Hepatocyte (in vitro differentiated cells): ENCODE results near the gene CD248. TPM values are rescaled to one million over a fixed set of nuclear protein-coding genes. Genes with fewer than 3 reads are reported as not detected.

ENCODE experiments used
- DNase-seq: peaks from one replicate; pipeline ENCODE4 v3.0.0-alpha.2; 2016; ENCODE audit warnings: low spot score
- H2AFZ ChIP-seq: fragments of 200-600 bp; sonication (generic); 2 replicates; pipeline ENCODE4 v1.6.0; 2016; ENCODE audit warnings: antibody characterized with exemption, mild to moderate bottlenecking
- H3K27ac ChIP-seq: fragments of 200-600 bp; sonication (generic); 2 replicates; pipeline ENCODE4 v1.5.1; 2016; ENCODE audit warnings: mild to moderate bottlenecking
- H3K27me3 ChIP-seq: fragments of 200-600 bp; sonication (generic); 2 replicates; pipeline ENCODE4 v1.6.1; 2016
- H3K36me3 ChIP-seq: fragments of 200-600 bp; sonication (generic); replicated peaks from 2 replicates; pipeline ENCODE4 v1.5.1; 2016; ENCODE audit warnings: low read depth; ENCODE audit not compliant: insufficient read depth
- H3K4me1 ChIP-seq: fragments of 200-600 bp; sonication (generic); 2 replicates; pipeline ENCODE4 v1.5.1; 2016; ENCODE audit warnings: mild to moderate bottlenecking, moderate library complexity; ENCODE audit not compliant: insufficient read depth
- H3K4me2 ChIP-seq: fragments of 200-600 bp; sonication (generic); 2 replicates; pipeline ENCODE4 v1.6.0; 2016
- H3K4me3 ChIP-seq: fragments of 200-600 bp; sonication (generic); 2 replicates; pipeline ENCODE4 v1.5.1; 2016; ENCODE audit warnings: mild to moderate bottlenecking
- H3K79me2 ChIP-seq: fragments of 200-600 bp; sonication (generic); 2 replicates; pipeline ENCODE4 v1.6.0; 2017; ENCODE audit warnings: mild to moderate bottlenecking
- H3K9me2 ChIP-seq: fragments of 200-600 bp; sonication (generic); replicated peaks from 2 replicates; pipeline ENCODE4 v1.6.0; 2017; ENCODE audit warnings: mild to moderate bottlenecking; ENCODE audit not compliant: insufficient read depth
- H3K9me3 ChIP-seq: fragments of 200-600 bp; sonication (generic); 2 replicates; pipeline ENCODE4 v1.5.1; 2016; ENCODE audit warnings: low read depth, mild to moderate bottlenecking
- H4K20me1 ChIP-seq: fragments of 200-600 bp; sonication (generic); 2 replicates; pipeline ENCODE4 v1.6.0; 2016; ENCODE audit warnings: mild to moderate bottlenecking; ENCODE audit not compliant: insufficient read depth, poor library complexity, severe bottlenecking
- EZH2 ChIP-seq: fragments of 200-600 bp; sonication (generic); IDR thresholded peaks from 2 replicates; pipeline ENCODE4 v1.6.1; 2016; ENCODE audit warnings: antibody characterized with exemption, mild to moderate bottlenecking, borderline replicate concordance
- EZH2phosphoT487 ChIP-seq: fragments of 200-600 bp; sonication (generic); IDR thresholded peaks from one replicate; pipeline ENCODE4 v1.6.1; 2018; ENCODE audit warnings: antibody characterized with exemption, mild to moderate bottlenecking, low read depth, moderate library complexity; ENCODE audit not compliant: unreplicated experiment, severe bottlenecking
- WGBS: methylation state at CpG from one replicate; pipeline ENCODE4 v1.1.6; 2016; ENCODE audit warnings: low lambda C conversion rate; ENCODE audit errors: missing lambda C conversion rate; 5-methylcytosine and 5-hydroxymethylcytosine counted together
- polyA plus RNA-seq: library from polyadenylated mRNA; unstranded; fragments of >200 nt; fragmentation: Nextera tagmentation; extraction: Ambion mirVana; gene quantifications from 2 replicates; pipeline ENCODE4 v1.2.1, GENCODE V29; 2016
- total RNA-seq: library from RNA; depleted of rRNA; stranded (reverse); fragments of >200 nt; gene quantifications from 2 replicates; pipeline ENCODE4 v1.2.3, GENCODE V29; 2014
- TF ChIP-seq, protein P1 (sequence below): fragments of 200-600 bp; sonication (generic); IDR thresholded peaks from 2 replicates; pipeline ENCODE4 v1.5.1; 2016; ENCODE audit warnings: antibody characterized with exemption, mild to moderate bottlenecking; ENCODE audit not compliant: poor library complexity

CD248 gene
- total and polyA plus RNA-seq, 2 experiments from 2014 or later = 24.6 to 210 TPM

DNA sequence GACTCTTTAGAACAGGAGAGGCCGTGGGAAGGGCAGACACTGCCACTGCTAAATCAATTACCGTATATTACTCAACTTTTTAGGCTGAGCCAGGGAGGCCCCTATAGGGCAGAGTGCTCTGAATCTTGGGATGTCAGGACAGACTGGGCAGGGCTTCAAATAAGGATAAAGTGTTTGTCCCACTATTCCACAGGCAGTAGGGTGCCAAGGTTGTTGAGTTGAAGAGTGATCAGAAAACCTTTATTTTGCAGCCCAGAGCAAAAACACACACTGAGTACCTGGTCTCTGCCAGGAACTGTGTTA is 32.2 kb upstream of the CD248 start:
- H2AFZ ChIP-seq = no peak overlapping the region
- peak overlapping the region; percentile 99 for H3K27ac ChIP-seq
- H3K36me3 ChIP-seq = no peaks in the 10 kb centered on the region
- 59% methylated on average over 2 of the region's 2 CpGs for WGBS
- peak overlapping the region; percentile 73 for H3K4me2 ChIP-seq
- no peak for DNase-seq
- H3K4me1 ChIP-seq = peaks cover 48% of the 10 kb centered on the region
- H3K79me2 ChIP-seq = peaks cover 43% of the 10 kb centered on the region
- H4K20me1 ChIP-seq = no peaks in the 10 kb centered on the region
- no peaks in the 10 kb centered on the region for H3K27me3 ChIP-seq
- no peak overlapping the region for H3K4me3 ChIP-seq
- H3K9me2 ChIP-seq = no peaks in the 10 kb centered on the region
- H3K9me3 ChIP-seq = no peaks in the 10 kb centered on the region
- TF ChIP-seq EZH2phosphoT487 (no peak), EZH2 (no peak)
- TF ChIP-seq, protein P1, sequence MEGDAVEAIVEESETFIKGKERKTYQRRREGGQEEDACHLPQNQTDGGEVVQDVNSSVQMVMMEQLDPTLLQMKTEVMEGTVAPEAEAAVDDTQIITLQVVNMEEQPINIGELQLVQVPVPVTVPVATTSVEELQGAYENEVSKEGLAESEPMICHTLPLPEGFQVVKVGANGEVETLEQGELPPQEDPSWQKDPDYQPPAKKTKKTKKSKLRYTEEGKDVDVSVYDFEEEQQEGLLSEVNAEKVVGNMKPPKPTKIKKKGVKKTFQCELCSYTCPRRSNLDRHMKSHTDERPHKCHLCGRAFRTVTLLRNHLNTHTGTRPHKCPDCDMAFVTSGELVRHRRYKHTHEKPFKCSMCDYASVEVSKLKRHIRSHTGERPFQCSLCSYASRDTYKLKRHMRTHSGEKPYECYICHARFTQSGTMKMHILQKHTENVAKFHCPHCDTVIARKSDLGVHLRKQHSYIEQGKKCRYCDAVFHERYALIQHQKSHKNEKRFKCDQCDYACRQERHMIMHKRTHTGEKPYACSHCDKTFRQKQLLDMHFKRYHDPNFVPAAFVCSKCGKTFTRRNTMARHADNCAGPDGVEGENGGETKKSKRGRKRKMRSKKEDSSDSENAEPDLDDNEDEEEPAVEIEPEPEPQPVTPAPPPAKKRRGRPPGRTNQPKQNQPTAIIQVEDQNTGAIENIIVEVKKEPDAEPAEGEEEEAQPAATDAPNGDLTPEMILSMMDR = no peak

DNA sequence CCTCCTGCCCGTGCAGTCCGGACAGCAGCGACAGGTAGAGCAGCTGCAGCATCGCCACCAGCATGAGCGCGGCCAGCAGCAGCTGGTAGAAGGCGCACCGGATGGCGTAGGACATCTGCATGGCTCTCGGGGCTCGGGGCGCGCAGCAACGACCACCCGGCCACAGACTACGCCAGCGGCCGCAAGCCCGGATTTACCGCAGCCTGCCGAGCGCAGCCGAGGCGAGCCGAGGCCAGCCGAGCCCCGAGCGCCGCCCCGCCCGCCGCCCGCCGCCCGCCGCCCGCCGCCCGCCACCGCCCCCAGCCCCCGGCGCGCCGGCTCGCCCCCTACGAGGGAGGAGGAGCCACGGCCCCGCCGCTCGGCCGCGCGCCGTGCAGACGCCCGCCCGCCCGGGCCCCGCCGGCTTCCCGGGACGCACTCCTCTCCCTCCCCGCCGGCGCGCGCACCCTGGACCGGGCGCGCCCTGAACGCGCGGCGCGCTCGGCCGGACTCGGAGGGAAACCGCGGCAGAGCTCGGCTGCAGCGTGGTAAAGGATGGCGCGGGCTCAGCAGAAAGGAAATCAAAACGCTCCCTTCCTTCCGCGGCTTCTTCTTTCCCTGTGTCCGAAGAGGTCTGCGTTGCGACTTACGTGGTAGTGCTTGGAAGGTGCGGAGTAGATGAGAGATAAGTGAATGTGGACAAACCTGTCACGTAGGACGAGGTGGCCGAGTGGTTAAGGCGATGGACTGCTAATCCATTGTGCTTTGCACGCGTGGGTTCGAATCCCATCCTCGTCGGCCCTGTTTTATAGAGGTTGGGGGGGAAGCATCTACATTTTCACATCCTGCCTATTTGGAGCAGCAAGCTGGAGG is 30.8 kb upstream of the CD248 start, which contains the start of gene B4GAT1:
Gene B4GAT1 (minus strand): TSS at position 205 of the 852 bp plus-strand sequence. CDS start 84 bp downstream, at position 121.
- Histone ChIP-seq H3K4me3 (peak within 1 kb of the TSS; percentile 87), H3K27ac (peak within 1 kb of the TSS; percentile 99), H3K36me3 (no peaks in the 10 kb centered on the region), H2AFZ (peak within 1 kb of the TSS; percentile 95), H3K9me3 (no peaks in the 10 kb centered on the region), H3K79me2 (peaks cover 55% of the 10 kb centered on the region), H3K4me1 (peaks cover 43% of the 10 kb centered on the region), H3K9me2 (no peaks in the 10 kb centered on the region), H3K27me3 (no peaks in the 10 kb centered on the region), H4K20me1 (no peaks in the 10 kb centered on the region), H3K4me2 (peak within 1 kb of the TSS; percentile 90)
- WGBS = under 1% methylated on average over 61 of the region's 101 CpGs
- no peak for TF ChIP-seq EZH2
- DNase-seq = peak; percentile 91

DNA sequence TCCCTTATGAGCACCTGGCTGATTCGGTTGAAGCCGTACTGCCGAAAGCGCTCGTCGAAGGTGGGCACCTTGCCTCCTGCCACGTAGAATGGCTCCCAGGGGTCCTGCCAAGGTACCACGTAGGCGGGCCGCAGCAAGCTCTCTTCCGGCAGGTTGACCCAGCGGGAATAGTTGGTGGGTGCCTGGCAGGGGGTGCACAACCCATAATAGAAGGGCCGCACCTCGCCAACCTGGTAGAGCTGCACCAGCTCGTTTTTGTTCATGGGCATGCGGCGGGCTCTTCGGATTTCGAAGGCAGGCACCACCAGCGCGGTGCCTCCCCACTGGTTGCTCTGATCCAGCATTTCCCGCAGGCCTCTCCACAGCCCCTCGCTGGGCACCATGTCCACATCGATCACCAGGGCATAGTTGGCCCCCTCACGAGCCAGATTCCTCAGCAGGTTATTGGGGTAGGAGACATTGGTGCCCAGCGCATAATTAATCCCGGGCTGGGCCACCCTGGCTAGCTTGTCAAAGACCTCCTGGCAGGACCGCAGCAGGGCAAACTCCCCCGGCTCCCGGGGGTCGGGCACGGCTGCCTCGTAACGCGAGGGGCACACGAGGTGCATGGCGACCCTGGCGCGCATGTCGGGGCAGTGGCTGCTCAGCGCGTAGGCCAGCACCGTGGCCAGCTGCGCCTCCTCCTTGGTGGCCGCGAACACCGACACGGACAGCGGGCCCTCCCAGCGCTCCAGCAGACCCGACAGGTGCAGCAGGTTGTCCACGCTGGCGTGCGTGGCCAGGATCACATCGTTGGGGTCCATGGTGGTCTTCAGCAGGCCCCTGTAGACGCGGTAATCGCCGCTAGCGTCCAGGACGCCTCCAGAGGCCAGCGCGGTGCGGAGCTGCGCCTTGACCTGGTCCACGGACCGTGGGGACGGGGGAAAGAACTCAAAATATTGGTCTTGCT is 29.9 kb upstream of the CD248 start:
- Histone ChIP-seq H4K20me1 (no peaks in the 10 kb centered on the region), H3K9me2 (no peaks in the 10 kb centered on the region), H3K4me3 (peak overlapping the region; percentile 62), H3K9me3 (no peaks in the 10 kb centered on the region), H2AFZ (peak overlapping the region; percentile 95), H3K4me1 (peaks cover 39% of the 10 kb centered on the region), H3K4me2 (peak overlapping the region; percentile 90), H3K27me3 (no peaks in the 10 kb centered on the region), H3K36me3 (no peaks in the 10 kb centered on the region), H3K79me2 (peaks cover 48% of the 10 kb centered on the region), H3K27ac (peak overlapping the region; percentile 92)
- peak; percentile 41 for DNase-seq
- 37% methylated on average over 66 of the region's 68 CpGs for WGBS
- TF ChIP-seq EZH2 (no peak), EZH2phosphoT487 (no peak)
- TF ChIP-seq, protein P1 = no peak
